ENCODE data around the gene KCNH2.

KCNH2 gene

DNA sequence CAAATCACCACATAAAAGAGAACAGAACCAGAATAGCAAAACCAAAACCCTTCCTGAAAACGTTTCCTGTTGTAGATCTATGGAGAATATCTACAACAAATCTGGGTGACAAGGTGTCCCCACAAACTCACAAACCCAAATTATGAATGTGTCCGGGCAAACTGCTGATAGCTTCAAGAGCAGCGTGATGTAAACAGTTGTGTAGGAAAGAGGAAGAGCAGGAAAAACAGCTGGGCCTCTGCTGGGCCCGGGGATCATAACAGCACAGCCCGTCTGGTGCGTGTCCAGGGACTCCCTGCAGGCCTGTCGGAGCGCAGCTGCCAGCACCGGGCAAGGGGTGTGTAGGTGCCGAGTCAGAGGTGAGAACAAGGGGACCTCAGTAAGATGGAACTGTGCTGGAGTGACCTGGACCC is 53.7 kb downstream of the KCNH2 start:
- POLR2A ChIA-PET = no interaction called here
- CTCF ChIA-PET = no interaction called here
- no peak for DNase-seq (ENCODE audit: extremely low spot score)
- no peak for TF ChIP-seq FOXM1 (IDR thresholded peaks at IDR 0.05; ENCODE audit: borderline replicate concordance)
- no peak for TF ChIP-seq BHLHE40 (IDR thresholded peaks at IDR 0.05; ENCODE audit: borderline replicate concordance)
- no peak for TF ChIP-seq ARNT (IDR thresholded peaks at IDR 0.05)
- no peak for TF ChIP-seq LEF1 (IDR thresholded peaks at IDR 0.05; ENCODE audit: borderline replicate concordance)
- TF ChIP-seq TARDBP (IDR thresholded peaks at IDR 0.05) = no peak
- no peak for TF ChIP-seq HDGF (IDR thresholded peaks at IDR 0.05; ENCODE audit: borderline replicate concordance)
- no peak for TF ChIP-seq SUZ12 (IDR thresholded peaks at IDR 0.05)
- TF ChIP-seq SP1 (IDR thresholded peaks at IDR 0.05) = no peak
- TF ChIP-seq ZNF384 (IDR thresholded peaks at IDR 0.05) = no peak
- no peak for TF ChIP-seq L3MBTL2 (conservative IDR thresholded peaks at IDR 0.05)
- no peak for TF ChIP-seq FOXA1 (IDR thresholded peaks at IDR 0.05)
- TF ChIP-seq ELF4 (IDR thresholded peaks at IDR 0.05) = no peak
- TF ChIP-seq PKNOX1 (IDR thresholded peaks at IDR 0.05) = no peak
- no peak for TF ChIP-seq CTBP1 (IDR thresholded peaks at IDR 0.05; ENCODE audit: borderline replicate concordance)
- TF ChIP-seq FOXK2 (IDR thresholded peaks at IDR 0.05) = no peak
- no peak for TF ChIP-seq NFRKB (IDR thresholded peaks at IDR 0.05)

DNA sequence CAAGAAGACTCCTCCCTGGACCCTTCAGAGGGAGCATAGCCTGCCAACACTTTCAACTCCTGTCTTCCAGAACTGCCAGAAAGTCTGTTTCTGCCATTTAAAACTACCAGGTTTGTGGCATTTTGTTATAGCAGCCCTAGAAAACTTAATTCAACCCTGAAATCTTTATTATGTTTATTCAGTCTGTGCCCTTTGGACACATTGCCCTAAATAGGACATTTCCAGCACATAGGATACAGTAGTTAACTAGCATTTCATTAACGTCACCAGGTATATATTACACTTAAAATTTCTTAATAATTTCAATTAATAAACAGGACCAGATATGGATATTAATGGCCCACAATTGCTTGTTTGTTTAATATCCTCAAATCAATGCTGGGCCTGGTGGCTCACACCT is 54.3 kb downstream of the KCNH2 start:
- ChIA-PET CTCF (interaction anchor here (0.5 to 1.4 kb wide), 2 partner anchors 11 to 39 kb away, joined by 3 to 7 read pairs; no protein-coding TSS in a partner anchor), POLR2A (no interaction called here)
- DNase-seq (ENCODE audit: extremely low spot score) = no peak
- TF ChIP-seq ELF4 (IDR thresholded peaks at IDR 0.05) (no peak), SUZ12 (IDR thresholded peaks at IDR 0.05) (no peak), SP1 (IDR thresholded peaks at IDR 0.05) (no peak)

GRCh38 chr7:150923196-150923595 is 54.9 kb downstream of the KCNH2 start:
- ChIA-PET POLR2A (no interaction called here), CTCF (interaction anchor here (0.5 to 1.4 kb wide), 2 partner anchors 12 to 40 kb away, joined by 3 to 7 read pairs; no protein-coding TSS in a partner anchor)
- TF ChIP-seq ZNF384 (IDR thresholded peaks at IDR 0.05) (no peak), PKNOX1 (IDR thresholded peaks at IDR 0.05) (no peak), SP1 (IDR thresholded peaks at IDR 0.05) (no peak), FOXA1 (IDR thresholded peaks at IDR 0.05) (no peak), ARNT (IDR thresholded peaks at IDR 0.05) (no peak), BHLHE40 (IDR thresholded peaks at IDR 0.05; ENCODE audit: borderline replicate concordance) (no peak), CTBP1 (IDR thresholded peaks at IDR 0.05; ENCODE audit: borderline replicate concordance) (no peak), FOXM1 (IDR thresholded peaks at IDR 0.05; ENCODE audit: borderline replicate concordance) (no peak), SUZ12 (IDR thresholded peaks at IDR 0.05) (no peak), LEF1 (IDR thresholded peaks at IDR 0.05; ENCODE audit: borderline replicate concordance) (no peak)
- DNase-seq (ENCODE audit: extremely low spot score) = no peak

DNA sequence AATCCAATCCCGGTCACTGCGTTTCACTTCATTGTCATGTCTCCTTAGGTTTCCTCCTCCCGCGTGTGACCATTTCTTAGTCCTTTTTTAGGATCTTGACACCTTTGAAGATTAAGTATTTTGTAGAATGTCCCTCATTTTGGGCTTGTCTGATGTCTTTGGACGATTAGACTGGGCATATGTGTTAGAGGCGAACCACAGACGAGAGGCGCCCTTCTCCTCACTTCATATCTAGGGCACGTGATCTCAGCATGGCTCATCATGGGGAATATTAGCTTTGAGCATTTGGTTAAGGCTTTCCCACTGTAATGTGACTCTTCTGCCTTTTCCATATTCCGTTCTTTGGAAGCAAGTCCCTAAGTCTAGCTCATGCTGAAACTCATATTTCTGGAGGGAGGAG is 59.0 kb downstream of the KCNH2 start:
- CTCF ChIA-PET = interaction anchor here (1.5 to 3.2 kb wide), 2 partner anchors 21 to 67 kb away, joined by 3 to 13 read pairs; no protein-coding TSS in a partner anchor
- POLR2A ChIA-PET = no interaction called here
- DNase-seq (ENCODE audit: extremely low spot score) = no peak
- TF ChIP-seq ARNT (IDR thresholded peaks at IDR 0.05) = no peak
- no peak for TF ChIP-seq FOXK2 (IDR thresholded peaks at IDR 0.05)
- no peak for TF ChIP-seq PKNOX1 (IDR thresholded peaks at IDR 0.05)
- TF ChIP-seq NFRKB (IDR thresholded peaks at IDR 0.05) = no peak
- TF ChIP-seq TARDBP (IDR thresholded peaks at IDR 0.05) = no peak
- no peak for TF ChIP-seq ELF4 (IDR thresholded peaks at IDR 0.05)
- TF ChIP-seq L3MBTL2 (conservative IDR thresholded peaks at IDR 0.05) = no peak
- no peak for TF ChIP-seq LEF1 (IDR thresholded peaks at IDR 0.05; ENCODE audit: borderline replicate concordance)
- no peak for TF ChIP-seq FOXM1 (IDR thresholded peaks at IDR 0.05; ENCODE audit: borderline replicate concordance)
- no peak for TF ChIP-seq FOXA1 (IDR thresholded peaks at IDR 0.05)
- no peak for TF ChIP-seq HDGF (IDR thresholded peaks at IDR 0.05; ENCODE audit: borderline replicate concordance)
- no peak for TF ChIP-seq SP1 (IDR thresholded peaks at IDR 0.05)

GRCh38 chr7:150918378-150918777 is 59.7 kb downstream of the KCNH2 start:
- POLR2A ChIA-PET = interaction anchor here (1.1 kb wide), 1 partner anchor 8 kb away, joined by 3 read pairs; no protein-coding TSS in a partner anchor
- TF ChIP-seq ARNT (IDR thresholded peaks at IDR 0.05) = no peak
- TF ChIP-seq PKNOX1 (IDR thresholded peaks at IDR 0.05) = no peak
- no peak for TF ChIP-seq SP1 (IDR thresholded peaks at IDR 0.05)
- no peak for TF ChIP-seq LEF1 (IDR thresholded peaks at IDR 0.05; ENCODE audit: borderline replicate concordance)
- no peak for TF ChIP-seq BHLHE40 (IDR thresholded peaks at IDR 0.05; ENCODE audit: borderline replicate concordance)
- no peak for TF ChIP-seq TARDBP (IDR thresholded peaks at IDR 0.05)
- TF ChIP-seq FOXK2 (IDR thresholded peaks at IDR 0.05) = no peak
- no peak for TF ChIP-seq SUZ12 (IDR thresholded peaks at IDR 0.05)
- no peak for TF ChIP-seq L3MBTL2 (conservative IDR thresholded peaks at IDR 0.05)
- CTCF ChIA-PET = interaction anchor here (0.7 to 3.2 kb wide), 4 partner anchors 13 to 68 kb away, joined by 3 to 13 read pairs (median 3); no protein-coding TSS in a partner anchor

GRCh38 chr7:150917969-150918368 is 60.2 kb downstream of the KCNH2 start:
- ChIA-PET POLR2A (interaction anchor here (1.1 kb wide), 1 partner anchor 8 kb away, joined by 3 read pairs; no protein-coding TSS in a partner anchor), CTCF (interaction anchor here (0.7 to 3.2 kb wide), 3 partner anchors 12 to 20 kb away, joined by 3 to 13 read pairs (median 3); no protein-coding TSS in a partner anchor)
- TF ChIP-seq LEF1 (IDR thresholded peaks at IDR 0.05; ENCODE audit: borderline replicate concordance) = no peak
- no peak for TF ChIP-seq BHLHE40 (IDR thresholded peaks at IDR 0.05; ENCODE audit: borderline replicate concordance)
- no peak for TF ChIP-seq FOXM1 (IDR thresholded peaks at IDR 0.05; ENCODE audit: borderline replicate concordance)
- TF ChIP-seq NFRKB (IDR thresholded peaks at IDR 0.05) = no peak
- no peak for TF ChIP-seq ELF4 (IDR thresholded peaks at IDR 0.05)
- TF ChIP-seq SP1 (IDR thresholded peaks at IDR 0.05) = no peak
- no peak for TF ChIP-seq FOXK2 (IDR thresholded peaks at IDR 0.05)
- no peak for TF ChIP-seq SUZ12 (IDR thresholded peaks at IDR 0.05)
- TF ChIP-seq CTBP1 (IDR thresholded peaks at IDR 0.05; ENCODE audit: borderline replicate concordance) = no peak
- no peak for TF ChIP-seq HDGF (IDR thresholded peaks at IDR 0.05; ENCODE audit: borderline replicate concordance)
- no peak for TF ChIP-seq FOXA1 (IDR thresholded peaks at IDR 0.05)
- no peak for TF ChIP-seq ZNF384 (IDR thresholded peaks at IDR 0.05)
- no peak for DNase-seq (ENCODE audit: extremely low spot score)

More at GRCh38 chr7:150918378-150918777, 59.7 kb downstream of the KCNH2 start:
- DNase-seq (ENCODE audit: extremely low spot score) = no peak

Data from HEK293T (cell line).